ENCODE results near the gene PLCB1.

- peak; percentile 17 to 53 for TF ChIP-seq POLR2AphosphoS5 (IDR thresholded peaks at IDR 0.05)
- TF ChIP-seq, protein P1, sequence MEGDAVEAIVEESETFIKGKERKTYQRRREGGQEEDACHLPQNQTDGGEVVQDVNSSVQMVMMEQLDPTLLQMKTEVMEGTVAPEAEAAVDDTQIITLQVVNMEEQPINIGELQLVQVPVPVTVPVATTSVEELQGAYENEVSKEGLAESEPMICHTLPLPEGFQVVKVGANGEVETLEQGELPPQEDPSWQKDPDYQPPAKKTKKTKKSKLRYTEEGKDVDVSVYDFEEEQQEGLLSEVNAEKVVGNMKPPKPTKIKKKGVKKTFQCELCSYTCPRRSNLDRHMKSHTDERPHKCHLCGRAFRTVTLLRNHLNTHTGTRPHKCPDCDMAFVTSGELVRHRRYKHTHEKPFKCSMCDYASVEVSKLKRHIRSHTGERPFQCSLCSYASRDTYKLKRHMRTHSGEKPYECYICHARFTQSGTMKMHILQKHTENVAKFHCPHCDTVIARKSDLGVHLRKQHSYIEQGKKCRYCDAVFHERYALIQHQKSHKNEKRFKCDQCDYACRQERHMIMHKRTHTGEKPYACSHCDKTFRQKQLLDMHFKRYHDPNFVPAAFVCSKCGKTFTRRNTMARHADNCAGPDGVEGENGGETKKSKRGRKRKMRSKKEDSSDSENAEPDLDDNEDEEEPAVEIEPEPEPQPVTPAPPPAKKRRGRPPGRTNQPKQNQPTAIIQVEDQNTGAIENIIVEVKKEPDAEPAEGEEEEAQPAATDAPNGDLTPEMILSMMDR (IDR thresholded peaks at IDR 0.05): no peak
Observed at GRCh38 chr20:8331740-8332412, 199.8 kb downstream of the PLCB1 start.

Measured in esophagus muscularis mucosa (tissue), 3 donors.